NCI-H146 (cell line): ENCODE measurements around the gene CAMKMT.

Experiments used
- DNase-seq: peaks from one replicate; lab custom pipeline; 2025; lab: John Stamatoyannopoulos, UW

CAMKMT gene

GRCh38 chr2:44649381-44649780, 287.6 kb downstream of the CAMKMT start:
- no peak for DNase-seq

GRCh38 chr2:44650796-44651195, 289.0 kb downstream of the CAMKMT start:
- no peak for DNase-seq

GRCh38 chr2:44651974-44652373, 290.2 kb downstream of the CAMKMT start:
- no peak for DNase-seq

GRCh38 chr2:44652701-44653100, 291.0 kb downstream of the CAMKMT start:
- no peak for DNase-seq

GRCh38 chr2:44655401-44655864, 293.7 kb downstream of the CAMKMT start:
- DNase-seq = peak; percentile 100

- peak; percentile 38 for DNase-seq
Measured at GRCh38 chr2:44656460-44656859, 294.7 kb downstream of the CAMKMT start.

GRCh38 chr2:44663471-44664073, 301.8 kb downstream of the CAMKMT start:
- DNase-seq = peak; percentile 55

GRCh38 chr2:44668336-44668735, 306.6 kb downstream of the CAMKMT start:
- DNase-seq = peak; percentile 58

GRCh38 chr2:44671276-44671675, 309.5 kb downstream of the CAMKMT start:
- no peak for DNase-seq

- no peak for DNase-seq
Measured at GRCh38 chr2:44671916-44672315, 310.2 kb downstream of the CAMKMT start.

- no peak for DNase-seq
Measured at GRCh38 chr2:44672431-44672830, 310.7 kb downstream of the CAMKMT start.

GRCh38 chr2:44674473-44675284, 312.9 kb downstream of the CAMKMT start:
- peak; percentile 69 for DNase-seq

- no peak for DNase-seq
Measured at GRCh38 chr2:44676379-44676778, 314.6 kb downstream of the CAMKMT start.

- DNase-seq = no peak
Measured at GRCh38 chr2:44679584-44679983, 317.8 kb downstream of the CAMKMT start.

GRCh38 chr2:44679990-44680389, 318.2 kb downstream of the CAMKMT start:
- no peak for DNase-seq

GRCh38 chr2:44680424-44680971, 318.8 kb downstream of the CAMKMT start:
- DNase-seq = peak; percentile 65

GRCh38 chr2:44680983-44681531, 319.3 kb downstream of the CAMKMT start:
- peak; percentile 63 for DNase-seq

GRCh38 chr2:44682459-44682858, 320.7 kb downstream of the CAMKMT start:
- DNase-seq = no peak

GRCh38 chr2:44684559-44684958, 322.8 kb downstream of the CAMKMT start:
- DNase-seq = no peak

- DNase-seq = no peak
Measured at GRCh38 chr2:44686561-44686960, 324.8 kb downstream of the CAMKMT start.

- DNase-seq = no peak
Measured at GRCh38 chr2:44687686-44688455, 326.1 kb downstream of the CAMKMT start.
